Left renal cortex interstitium (tissue), 4 donors: ENCODE results near the gene ADAMTS9. TPM values are rescaled to one million over a fixed set of nuclear protein-coding genes. Genes with fewer than 3 reads are reported as not detected.
A peak's percentile ranks its signal among the peaks of the same experiment; 100 is the strongest.

Source experiments
- DNase-seq, 4 donors: peaks; one replicate each; pipeline ENCODE4 v3.0.0-alpha.2; 2013; ENCODE audit warnings: low read depth in 4 of 4, low spot score in 2 of 4, missing footprints in 1 of 4
- polyA plus RNA-seq, 4 donors: library from polyadenylated mRNA; unstranded; fragments of 120-200 nt; gene quantifications; one replicate each; pipeline ENCODE4 v1.2.1, GENCODE V29; 2013; ENCODE audit not compliant: insufficient read length in 4 of 4

ADAMTS9 gene
- polyA plus RNA-seq, 4 donors, result 111 to 178 (median 132) TPM

- DNase-seq, result no peak
Observed at GRCh38 chr3:64625381-64625780, 62.4 kb downstream of the ADAMTS9 start.

DNA sequence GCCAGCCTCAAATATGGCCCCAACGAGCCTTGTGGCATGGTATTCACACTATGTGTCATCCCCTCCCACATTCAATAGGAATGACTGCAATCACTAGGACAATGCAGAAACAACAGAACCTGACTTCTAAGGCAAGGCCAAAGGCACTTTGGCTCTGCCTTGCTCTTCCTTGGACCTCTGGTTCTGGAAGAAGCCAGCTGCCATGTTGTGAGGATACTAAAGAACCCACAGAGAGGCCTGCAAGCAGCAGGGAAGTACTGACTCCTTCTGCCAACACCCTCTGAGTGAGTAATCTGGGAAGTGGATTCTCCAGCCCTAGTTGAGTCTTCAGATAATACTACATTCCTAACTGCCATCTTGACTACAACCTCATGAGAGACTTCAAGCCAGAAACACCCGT, 64.7 kb downstream of the ADAMTS9 start:
- no peak for DNase-seq

DNA sequence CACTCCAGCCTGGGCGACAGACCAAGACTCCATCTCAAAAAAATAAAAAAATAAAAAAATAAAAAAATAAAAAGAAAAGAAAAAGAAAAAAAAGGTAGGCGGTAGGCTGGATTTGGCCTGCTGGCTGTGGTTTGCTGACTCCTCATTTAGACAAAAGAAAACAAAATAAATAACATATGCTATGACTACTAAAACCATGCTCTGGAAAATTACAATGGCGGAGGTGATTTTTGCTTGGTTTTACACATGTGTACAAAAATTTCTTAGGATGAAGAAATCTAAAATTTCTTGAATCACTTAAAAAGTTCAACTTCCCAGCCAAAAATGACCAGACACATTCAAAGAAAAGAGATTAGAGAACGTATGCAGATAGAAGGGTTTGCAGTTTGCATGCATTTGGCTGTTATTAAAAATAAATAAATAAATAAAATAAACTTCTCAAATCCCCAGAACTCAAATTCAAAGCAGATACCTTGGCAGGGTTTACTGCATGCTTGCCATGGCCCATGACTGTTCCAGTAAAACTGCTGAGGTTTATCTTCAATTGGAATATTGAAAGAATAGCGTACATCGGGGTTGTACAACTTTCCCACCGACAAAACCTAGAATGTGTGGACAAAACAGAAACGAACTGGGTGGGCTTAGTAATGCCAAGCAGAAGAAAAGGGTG, 65.9 kb downstream of the ADAMTS9 start:
- no peak for DNase-seq

- DNase-seq, result no peak
Observed at GRCh38 chr3:64621275-64621674, 66.5 kb downstream of the ADAMTS9 start.

DNA sequence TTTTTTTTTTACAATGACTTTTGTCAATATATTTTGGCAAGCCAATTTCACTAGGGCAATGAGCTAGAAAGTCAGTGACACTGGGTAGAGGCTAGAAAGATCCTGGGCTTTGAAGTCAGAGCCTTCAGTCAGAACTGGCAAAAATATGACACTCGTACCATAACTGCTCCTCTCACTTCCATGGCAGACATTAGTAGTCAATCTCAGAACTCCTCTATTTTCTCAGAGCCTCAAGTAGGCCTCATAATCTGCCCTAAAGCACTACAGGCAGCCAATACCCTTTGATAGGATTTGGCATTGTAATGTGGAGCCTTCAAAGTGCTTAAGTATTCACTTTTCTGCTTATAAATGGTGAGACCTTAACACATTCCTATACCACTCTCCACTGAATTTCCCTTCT, 67.8 kb downstream of the ADAMTS9 start:
- no peak for DNase-seq

GRCh38 chr3:64619216-64619615, 68.6 kb downstream of the ADAMTS9 start:
- no peak for DNase-seq

DNA sequence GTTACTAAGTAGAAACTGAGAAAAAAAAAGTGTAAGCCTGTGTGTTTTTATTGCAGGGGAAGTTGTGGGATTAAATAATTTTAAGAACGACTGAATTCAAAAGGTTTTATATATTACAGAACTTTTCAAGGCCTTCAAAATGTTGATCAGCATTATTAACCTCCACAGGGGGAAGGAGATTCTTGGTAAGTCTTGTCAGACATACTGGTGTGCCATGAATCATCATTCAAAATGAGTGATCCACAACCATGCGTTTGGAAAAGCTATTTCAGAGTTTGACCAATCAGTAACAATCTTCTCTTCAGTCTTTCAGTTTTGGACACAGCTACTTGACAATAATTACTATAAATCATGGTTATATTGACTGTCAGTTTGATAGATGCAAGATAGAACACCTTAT, 70.2 kb downstream of the ADAMTS9 start:
- no peak for DNase-seq

DNA sequence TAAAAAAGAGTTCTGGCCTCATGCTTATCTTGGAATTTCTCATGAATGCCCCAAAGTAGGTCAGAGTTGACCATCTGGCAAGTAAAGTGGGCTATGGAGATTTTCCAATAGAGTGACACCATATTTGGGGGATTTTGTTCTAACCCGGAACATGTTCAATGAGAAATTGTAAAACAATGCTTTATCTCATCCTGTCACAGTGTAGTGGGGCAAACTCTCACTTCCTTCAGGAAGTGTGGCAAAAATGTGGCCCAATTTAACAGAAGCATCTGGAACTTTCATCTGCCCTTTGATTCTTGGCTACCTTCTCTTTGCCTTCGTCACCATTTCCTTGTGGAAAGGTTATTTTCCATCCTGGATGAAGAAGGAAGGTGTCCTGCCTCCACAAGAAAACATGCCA, 70.8 kb downstream of the ADAMTS9 start:
- DNase-seq, result no peak

DNA sequence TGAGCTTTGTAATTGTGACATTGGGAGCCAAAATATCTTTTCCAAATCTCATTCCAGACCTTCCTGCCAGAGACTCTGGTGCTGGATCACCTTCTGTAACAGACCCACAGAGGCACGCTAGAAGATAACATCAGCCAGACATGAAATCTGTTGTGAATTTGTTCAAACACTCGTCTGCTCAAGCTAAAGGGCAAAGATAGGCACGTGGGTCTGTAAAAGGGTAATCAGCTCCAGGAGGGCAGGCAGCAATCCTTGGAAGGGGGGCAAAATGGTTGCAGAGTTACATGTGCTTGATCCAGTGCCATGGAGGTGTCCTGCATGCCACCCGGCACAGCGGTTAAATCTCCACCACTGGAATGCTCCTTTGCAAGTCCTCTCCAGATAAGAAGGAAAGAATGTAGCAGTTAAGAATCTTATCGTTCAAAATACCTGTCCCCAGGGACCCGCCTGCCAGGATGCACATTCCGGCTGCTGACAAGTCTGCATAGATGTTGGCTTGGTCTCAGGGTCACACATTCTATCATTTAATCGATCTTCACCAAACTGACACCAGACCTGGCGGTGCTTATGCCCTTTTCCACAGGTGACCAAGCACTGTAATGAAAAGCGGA, 74.8 kb downstream of the ADAMTS9 start:
- DNase-seq, result no peak

GRCh38 chr3:64612082-64612860, 75.5 kb downstream of the ADAMTS9 start:
- DNase-seq, result peak in 1 of 4 donors; percentile 47

GRCh38 chr3:64608741-64609140, 79.1 kb downstream of the ADAMTS9 start:
- no peak for DNase-seq

DNA sequence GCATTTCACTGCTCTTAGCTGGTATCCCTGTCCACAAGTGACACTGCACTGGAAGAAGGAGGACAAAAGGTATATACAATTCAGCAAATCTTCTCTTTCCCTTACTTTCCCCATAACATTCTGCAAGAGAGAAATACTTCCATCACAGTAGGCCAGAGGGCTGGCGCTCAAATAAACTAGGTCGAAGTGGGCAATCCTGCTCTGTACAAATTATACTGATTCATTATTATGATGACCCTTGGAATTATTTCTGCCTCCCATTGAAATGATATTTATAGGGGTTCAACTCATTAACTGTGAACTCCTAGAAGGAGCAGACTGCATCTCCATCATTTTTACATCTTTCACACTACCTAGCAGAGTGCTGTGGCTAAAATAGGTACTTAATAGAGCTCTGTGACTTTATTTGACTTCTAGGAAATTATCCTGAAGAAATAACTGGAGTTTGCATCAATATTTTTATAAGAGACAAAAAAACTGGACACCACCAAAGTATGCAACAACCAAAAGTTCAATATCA, 80.7 kb downstream of the ADAMTS9 start:
- no peak for DNase-seq

DNA sequence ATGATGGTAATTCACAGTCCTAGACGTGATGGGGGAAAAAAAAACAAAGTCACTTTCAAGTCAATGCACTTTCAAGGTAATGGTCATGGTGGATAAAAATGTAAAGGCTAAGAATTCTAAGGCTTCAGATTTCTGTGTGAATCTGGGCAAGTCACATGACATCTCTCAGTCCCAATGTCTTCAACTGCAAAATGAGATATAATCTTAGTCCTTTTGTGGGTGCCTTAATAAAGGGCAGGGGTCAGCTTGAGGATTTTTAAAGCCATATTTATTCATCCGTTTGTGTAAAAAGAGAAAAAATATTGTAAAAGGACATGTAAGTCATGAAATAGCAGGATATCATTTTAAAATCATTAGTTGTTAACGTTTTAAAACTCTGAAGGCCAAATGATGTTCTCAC, 83.5 kb downstream of the ADAMTS9 start:
- no peak for DNase-seq

- DNase-seq, result no peak
Observed at GRCh38 chr3:64601824-64602223, 86.0 kb downstream of the ADAMTS9 start.

- DNase-seq, result no peak
Observed at GRCh38 chr3:64600246-64600950, 87.4 kb downstream of the ADAMTS9 start.

DNA sequence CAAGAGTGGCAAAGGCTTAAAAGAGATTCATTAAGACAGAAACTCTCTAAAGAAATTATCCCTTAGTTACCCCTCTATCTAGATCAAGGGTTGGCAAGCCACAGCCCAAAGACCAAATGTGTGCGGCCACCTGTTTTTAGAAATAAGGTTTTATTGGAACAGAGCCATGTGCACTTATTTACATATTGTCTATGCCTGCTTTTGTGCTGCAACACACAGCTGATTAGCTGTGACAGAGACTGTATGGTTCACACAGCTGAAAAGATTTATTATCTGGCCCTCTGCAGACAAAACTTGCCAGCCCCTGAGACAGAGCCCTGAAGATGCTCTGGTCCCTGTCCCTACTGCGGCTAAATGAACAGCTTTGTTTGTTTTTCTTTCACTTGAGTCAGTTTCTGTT, 88.1 kb downstream of the ADAMTS9 start:
- DNase-seq, result no peak

- DNase-seq, result no peak
Observed at GRCh38 chr3:64595253-64595694, 92.5 kb downstream of the ADAMTS9 start.

- no peak for DNase-seq
Observed at GRCh38 chr3:64594134-64594533, 93.7 kb downstream of the ADAMTS9 start.

DNA sequence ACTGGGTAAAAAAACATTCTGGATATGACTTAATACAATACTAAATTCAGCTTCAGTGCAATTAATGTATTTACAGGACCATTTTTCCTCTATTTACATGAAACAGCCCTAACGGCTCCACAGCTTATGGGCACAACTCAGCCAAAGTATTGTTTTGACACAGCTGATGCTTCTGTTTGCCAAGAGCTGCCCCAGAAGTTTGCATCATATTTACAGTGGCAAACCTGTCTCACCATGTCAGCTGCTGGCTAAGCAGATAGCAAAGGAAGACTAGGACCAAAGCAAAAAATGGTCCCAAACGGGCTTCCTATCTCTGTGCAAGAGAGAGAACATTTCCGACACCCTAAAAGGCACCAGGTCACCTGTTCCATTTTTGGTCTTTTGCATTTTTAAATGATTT, 94.5 kb downstream of the ADAMTS9 start:
- no peak for DNase-seq

DNA sequence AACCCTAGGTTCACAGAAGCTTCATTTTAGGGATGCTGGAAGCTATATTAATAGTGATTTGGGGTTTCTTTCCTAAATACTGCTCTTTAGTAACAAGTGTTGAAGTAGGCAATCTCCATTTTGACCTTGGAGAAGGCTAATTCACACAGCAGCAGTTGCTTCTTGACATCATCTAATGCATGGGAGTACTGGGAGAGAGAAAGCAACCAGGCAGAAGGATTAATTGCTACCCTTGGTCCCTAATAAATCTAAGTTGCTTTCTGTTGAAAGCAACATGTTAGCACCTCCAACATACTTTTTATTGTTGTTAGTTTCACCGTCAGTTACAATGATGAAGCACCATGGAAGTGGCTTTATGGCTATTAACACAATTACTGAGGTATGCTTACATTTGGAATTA, 96.2 kb downstream of the ADAMTS9 start:
- DNase-seq, result no peak

GRCh38 chr3:64588380-64588779, 99.4 kb downstream of the ADAMTS9 start:
- DNase-seq, result peak in 3 of 4 donors; percentile 35 to 46 (median 37)
